Epithelial cell of umbilical artery (primary cell): ENCODE measurements around the gene FARP1. TPM values are rescaled to one million over a fixed set of nuclear protein-coding genes. Genes with fewer than 3 reads are reported as not detected.

Experiments used
- total RNA-seq: library from RNA; depleted of rRNA; stranded (reverse); fragments of >200 nt; gene quantifications from 2 replicates; pipeline ENCODE4 v1.2.3, GENCODE V29; 2014

Gene FARP1, protein sequence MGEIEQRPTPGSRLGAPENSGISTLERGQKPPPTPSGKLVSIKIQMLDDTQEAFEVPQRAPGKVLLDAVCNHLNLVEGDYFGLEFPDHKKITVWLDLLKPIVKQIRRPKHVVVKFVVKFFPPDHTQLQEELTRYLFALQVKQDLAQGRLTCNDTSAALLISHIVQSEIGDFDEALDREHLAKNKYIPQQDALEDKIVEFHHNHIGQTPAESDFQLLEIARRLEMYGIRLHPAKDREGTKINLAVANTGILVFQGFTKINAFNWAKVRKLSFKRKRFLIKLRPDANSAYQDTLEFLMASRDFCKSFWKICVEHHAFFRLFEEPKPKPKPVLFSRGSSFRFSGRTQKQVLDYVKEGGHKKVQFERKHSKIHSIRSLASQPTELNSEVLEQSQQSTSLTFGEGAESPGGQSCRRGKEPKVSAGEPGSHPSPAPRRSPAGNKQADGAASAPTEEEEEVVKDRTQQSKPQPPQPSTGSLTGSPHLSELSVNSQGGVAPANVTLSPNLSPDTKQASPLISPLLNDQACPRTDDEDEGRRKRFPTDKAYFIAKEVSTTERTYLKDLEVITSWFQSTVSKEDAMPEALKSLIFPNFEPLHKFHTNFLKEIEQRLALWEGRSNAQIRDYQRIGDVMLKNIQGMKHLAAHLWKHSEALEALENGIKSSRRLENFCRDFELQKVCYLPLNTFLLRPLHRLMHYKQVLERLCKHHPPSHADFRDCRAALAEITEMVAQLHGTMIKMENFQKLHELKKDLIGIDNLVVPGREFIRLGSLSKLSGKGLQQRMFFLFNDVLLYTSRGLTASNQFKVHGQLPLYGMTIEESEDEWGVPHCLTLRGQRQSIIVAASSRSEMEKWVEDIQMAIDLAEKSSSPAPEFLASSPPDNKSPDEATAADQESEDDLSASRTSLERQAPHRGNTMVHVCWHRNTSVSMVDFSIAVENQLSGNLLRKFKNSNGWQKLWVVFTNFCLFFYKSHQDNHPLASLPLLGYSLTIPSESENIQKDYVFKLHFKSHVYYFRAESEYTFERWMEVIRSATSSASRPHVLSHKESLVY
- 10.8 and 13.6 TPM in 2 replicates for total RNA-seq

DNA sequence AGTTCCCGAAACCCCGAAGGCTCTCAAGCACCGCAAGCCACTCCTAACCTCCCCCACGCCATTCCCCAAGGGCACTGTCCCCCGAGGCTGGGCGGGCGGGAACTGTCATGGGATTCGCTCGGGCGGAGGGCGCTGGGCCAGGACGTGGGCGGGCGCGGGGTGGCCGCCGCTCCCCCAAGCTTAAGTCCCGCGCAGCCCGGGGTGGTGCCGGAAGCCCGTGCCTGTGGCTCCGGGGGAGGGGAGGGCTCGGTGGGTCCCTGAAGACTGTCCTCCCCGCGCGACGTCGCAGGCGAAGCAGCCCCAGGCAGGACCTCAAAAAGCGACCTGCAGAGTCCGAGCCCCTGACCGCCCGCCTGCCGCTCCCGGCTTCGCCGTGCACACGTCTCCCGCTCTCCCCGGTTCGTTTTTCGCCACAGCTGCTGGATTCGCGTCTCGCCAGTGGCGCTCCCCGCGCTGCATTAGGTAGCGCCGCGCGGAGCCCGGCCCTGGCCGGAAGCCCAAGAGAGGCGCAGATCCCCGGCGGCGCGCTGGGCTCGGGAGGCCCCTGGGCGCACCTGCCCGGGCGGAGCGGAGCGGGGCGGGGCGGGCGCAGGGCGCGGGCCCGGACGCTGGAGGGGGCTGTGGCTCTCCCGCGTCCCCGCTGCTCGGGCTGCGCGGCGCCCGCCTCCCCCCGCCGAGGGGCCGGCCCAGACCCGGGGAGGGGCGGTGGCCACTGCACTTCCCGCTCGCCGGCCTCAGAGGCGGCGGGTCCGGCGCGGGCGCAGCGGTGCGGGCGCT, at the start of gene FARP1:
Gene FARP1, plus strand, starts transcription at position 715 of the 777 bp plus-strand sequence. CDS start 70,149 bp downstream, outside the sequence.

DNA sequence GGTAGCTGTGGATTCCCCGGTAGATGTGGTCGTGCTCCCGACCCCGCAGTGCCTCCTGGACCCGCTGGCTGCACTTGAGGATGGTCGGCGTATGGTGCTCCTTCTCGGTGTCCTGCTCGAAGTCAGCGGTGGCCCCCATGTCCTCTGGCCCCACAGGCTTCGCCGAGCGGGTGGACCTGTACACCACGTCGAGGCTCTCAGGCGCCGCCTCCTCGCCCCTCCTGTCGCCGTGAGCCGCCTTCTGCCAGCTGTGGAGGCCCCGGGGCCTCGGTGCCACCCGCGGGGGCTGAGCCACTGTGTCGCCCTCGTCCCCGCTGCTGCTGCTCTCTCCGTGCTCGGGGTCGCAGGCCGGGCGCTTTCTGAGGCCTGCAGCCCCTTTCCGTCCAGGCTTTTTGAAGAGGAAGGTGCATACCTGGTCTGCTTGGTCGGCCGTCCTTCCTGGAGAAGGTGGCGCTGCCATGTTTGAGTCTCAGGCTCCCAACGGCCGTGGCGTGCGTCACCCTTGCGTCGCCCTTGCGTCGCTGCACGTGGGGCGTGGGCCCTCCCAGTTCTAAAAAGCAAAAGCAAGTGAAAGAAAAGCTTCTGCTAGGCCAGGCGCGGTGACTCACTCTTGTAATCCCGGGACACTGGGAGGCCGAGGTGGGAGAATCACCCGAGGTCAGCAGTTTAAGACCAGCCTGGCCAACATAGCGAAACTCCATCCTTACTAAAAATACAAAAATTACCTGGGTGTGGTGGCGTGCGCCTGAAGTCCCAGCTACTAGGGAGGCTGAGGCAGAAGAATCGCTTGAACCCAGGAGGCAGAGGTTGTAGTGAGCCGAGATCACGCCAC, 34.1 kb downstream of the FARP1 start, which contains the start of gene RNF113B:
Gene RNF113B, minus strand, starts transcription at position 493 of the 832 bp plus-strand sequence. Its CDS starts 33 bp downstream, at position 460.

Other genes starting within 250 kb of the FARP1 start
- gene IPO5, start 189.4 kb upstream of the FARP1 start, total RNA-seq: 122 and 152 TPM in 2 replicates
- not detected in 2 replicates for gene RNF113B, start 34.2 kb downstream of the FARP1 start, total RNA-seq